Kidney tubule cell (primary cell): Measurements from ENCODE around the gene ETNK1.
"Not testable (repeated sequence)": the region's sequence is repeated elsewhere in the genome, so short reads cannot be mapped to it uniquely, and the experiment has no call there.

ENCODE experiments used
- DNase-seq: peaks from one replicate; pipeline ENCODE4 v3.0.0-alpha.2; 2018; ENCODE audit warnings: low spot score

The ETNK1 gene

DNA sequence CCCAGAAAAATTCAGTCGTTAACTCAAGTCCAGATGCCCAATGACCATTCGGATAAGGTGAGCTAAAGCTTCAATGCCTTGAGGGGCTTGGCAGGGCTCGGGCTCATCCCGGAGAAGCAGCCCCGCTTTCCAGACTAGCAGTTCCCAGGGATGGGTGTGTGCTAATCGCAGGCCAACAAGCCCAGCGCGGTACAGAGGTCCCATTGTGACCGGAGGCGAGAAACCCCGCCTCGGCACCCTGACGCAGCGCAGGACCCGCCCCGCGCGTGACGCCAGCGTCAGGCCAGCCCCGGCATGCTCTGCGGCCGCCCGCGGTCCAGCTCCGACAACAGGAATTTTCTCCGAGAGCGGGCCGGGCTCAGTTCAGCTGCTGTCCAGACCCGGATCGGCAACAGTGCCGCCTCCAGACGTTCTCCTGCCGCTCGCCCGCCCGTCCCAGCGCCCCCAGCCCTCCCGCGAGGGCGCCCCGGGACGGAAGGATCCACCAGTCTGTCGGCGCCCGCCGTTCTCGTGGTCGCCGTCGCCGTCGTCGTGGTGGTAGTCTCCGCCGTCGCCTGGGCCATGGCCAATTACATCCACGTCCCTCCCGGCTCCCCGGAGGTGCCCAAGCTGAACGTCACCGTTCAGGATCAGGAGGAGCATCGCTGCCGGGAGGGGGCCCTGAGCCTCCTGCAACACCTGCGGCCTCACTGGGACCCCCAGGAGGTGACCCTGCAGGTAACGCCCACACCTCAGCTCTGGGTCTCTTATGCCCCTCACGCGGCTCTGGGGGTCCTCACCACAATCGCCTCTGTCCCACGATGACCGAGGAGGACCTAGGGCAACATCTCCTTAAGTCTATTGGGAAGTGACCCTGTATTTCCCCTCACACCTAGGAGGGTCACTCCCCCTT is at the start of gene ETNK1:
Gene ETNK1, plus strand, starts transcription at position 302 of the 892 bp plus-strand sequence. Its CDS starts 260 bp downstream, at position 562.
- DNase-seq, result peak; percentile 94

DNA sequence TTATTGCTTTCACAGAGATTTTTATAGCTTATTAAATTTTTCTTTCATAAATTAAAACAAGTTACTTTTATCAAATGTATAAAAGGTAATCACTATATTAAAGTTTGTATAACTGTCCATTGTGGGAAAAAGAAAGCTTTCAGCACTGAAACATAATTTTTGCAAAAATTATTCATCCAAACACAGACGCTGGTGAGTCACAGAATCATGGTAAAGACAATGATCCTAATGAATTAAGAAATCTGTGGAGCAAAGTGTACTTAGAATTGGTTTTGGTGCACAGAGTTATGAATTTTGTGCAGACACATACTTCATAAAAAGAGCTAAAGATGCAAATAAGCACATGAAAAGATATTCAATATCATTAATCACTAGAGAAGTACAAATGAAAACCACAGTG is 48.9 kb upstream of the ETNK1 start:
- no peak for DNase-seq

DNA sequence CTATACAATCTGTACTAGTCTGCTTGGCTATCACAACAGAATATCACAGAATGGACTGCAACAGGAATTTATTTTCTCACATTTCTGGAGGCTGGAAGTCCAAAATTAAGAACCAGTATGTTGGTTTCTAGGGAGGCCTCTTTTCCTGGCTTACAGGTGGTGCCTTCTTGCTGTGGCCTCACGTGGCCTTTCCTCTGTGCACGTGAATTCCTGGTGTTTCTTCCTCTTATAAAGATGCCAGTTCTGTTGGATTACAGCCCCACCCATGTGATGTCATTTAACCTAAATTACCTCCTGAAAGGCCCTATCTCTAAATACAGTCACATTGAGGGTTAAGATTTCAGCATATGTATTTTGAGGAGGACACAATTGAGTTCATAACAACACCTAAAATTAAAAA is 48.5 kb upstream of the ETNK1 start:
- no peak for DNase-seq

GRCh38 chr12:22577667-22578066 is 47.3 kb upstream of the ETNK1 start:
- DNase-seq, result no peak

DNA sequence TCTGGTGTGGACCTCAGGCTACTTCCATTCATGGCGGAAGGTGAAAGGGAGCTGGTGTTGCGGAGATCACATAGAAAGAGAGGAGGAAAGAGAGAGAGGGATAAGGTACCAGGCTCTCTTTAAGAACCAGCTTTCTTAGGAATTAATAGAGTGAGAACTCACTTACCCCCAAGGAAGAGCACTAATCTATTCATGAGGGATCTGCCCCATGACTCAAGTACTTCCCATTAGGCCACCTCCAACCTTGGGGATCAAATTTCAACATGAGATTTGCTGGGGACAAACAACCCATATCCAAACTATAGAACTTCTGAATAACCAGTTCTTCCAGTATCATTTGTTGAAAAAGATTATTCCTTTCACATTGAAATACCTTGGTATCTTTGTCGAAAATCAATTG is 46.6 kb upstream of the ETNK1 start:
- DNase-seq, result no peak

GRCh38 chr12:22588817-22589216 is 36.2 kb upstream of the ETNK1 start:
- DNase-seq, result peak; percentile 23

DNA sequence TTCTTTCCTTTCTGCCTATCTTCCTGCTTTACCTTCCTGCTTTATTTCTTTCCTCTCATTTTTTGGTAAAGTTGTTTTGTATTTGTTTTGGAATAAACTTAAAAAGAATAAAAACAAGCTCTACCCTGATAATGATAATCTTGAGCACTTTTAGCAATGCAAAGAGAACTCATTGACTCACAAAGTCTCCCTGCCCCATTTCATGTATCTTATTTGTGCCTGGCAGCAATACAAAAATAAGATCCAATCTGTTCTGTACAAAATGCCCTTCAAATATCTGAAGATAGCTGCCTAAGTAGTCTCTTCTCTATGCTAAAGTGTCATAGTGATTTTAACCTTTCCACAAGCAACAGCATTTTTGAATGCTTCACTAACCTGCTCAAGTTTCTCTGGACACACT is 31.1 kb upstream of the ETNK1 start:
- peak; percentile 2 for DNase-seq

DNA sequence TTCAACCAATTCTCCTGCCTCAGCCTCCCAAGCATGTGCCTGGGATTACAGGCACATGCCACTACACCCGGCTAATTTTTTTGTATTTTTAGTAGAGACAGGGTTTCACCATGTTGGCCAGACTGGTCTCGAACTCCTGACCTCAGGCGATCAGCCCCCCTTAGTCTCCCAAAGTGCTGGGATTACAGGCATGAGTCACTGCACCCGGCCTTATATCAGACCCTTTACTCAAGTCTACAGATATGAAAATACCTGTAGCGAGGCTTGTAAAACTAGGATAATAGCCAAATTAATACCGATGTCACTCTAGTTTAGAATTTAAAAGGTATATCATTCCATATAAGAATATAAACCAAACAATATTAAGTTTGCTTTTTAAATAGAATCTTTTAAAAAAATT is 27.4 kb upstream of the ETNK1 start:
- not testable (repeated sequence) for DNase-seq

GRCh38 chr12:22598141-22598762 is 26.7 kb upstream of the ETNK1 start:
- peak; percentile 64 for DNase-seq

GRCh38 chr12:22598763-22599161 is 26.2 kb upstream of the ETNK1 start:
- peak; percentile 74 for DNase-seq

- no peak for DNase-seq
Measured at GRCh38 chr12:22600181-22600580, 24.8 kb upstream of the ETNK1 start.

DNA sequence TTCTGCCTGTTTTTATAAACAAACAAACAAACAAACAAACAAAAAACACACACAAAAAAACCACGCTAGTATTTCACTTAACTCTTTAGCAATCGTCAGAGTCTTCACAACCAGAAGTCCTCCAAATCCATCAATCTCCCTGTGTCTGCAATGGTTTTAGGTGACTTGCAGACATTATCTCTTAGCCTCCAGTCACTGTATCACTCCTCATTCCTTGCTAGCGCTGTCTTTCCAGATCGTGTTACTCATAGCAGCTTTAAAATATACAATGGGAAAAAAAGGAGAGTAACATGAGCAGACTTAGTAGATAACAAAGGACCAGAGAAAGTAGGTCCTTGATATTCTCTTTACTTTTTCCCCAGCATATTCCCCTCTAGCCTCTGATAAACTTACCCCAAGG is 15.5 kb upstream of the ETNK1 start:
- no peak for DNase-seq

DNA sequence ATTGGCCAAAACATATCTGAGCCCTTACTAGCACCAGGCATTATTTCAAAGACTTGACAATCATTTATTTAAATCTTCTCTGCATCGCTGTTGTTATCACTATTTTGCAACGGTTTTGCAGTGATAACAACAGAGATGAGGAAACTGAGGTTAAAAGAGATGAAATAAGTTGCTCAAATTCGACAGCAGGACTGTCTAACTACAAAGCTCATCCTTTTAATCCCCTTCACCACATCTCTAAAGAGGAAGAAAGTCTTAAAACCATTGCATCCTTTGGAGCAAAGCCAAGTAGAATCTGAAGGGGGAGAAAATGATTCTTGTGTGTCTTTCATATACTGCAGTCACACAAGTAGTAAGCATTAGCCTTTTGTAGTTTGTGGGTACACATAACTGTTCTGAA is 14.8 kb upstream of the ETNK1 start:
- DNase-seq, result no peak

DNA sequence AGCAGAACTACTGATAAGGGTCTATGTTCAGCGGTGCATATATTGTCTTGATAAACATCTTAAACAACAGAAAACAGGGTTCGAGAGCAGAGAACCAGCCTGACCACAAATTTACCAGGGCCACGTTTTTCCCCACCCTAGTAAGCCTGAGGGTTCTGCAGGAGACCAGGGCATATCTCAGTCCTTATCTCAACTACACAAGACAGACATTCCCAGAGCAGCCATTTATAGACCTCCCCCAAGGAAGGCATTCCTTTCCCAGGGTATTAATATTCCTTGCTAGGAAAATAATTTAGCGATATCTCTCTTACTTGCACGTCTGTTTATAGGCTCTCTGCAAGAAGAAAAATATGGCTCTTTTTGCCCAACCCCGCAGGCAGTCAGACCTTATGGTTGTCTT is 12.1 kb upstream of the ETNK1 start:
- DNase-seq, result not testable (repeated sequence)

DNA sequence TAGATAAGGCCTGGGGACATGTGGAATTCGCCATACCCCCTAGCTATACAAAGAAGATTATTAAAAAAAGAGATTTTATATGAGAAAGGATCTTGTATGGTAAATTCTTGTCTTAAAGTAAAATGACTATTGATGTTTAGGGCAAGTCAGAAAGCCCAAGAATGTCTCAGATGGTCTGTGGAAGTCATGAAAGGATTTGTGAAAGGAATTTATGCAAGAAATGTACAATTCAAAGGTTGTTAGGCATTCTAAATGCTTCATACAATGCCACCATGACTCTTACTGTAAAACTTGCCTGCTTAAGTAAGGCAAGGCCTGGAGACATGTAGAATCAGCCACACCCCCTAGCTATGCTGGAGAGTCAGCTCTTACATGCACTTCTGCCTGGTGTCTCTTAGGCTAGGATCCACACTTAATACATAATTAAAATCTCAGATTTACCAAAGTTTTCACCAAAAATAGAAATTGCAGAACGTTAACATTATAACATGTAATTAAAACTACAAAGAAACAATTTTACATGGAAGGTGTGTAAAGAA is 8.9 kb upstream of the ETNK1 start:
- no peak for DNase-seq

DNA sequence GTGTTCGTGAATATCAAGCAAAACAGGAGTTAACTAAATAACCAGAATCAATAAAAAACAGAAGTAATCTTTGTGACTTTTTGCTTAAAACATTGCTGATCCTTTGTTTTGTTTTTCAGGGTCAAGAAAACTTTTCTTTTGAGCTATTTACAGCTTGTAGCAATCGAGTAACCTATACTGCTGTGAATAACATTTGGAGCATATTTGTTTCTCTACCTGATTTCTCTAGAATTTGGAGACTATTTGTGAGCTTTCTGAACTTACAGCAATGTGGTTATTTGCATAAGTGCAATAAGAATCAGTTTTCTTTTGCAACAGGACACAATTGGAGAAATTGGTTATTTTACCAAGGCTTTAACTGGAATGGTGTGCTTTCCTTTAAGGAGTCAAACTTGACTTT is 7.3 kb upstream of the ETNK1 start:
- no peak for DNase-seq

DNA sequence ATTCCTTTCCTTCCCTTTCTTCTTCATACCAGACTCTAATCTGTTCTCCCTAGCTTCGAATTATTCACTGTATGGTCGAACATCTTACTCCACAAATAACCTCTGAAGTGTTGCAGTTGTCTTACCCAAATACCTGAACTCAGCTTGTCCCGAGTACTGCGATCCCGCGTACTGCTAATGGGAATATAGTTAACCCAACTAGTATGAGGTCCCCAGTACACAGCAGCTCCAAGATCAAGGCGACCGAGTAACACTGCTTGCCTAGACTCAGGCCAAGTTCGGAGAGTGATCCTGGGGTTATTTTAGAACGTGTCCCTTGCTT is 462 bp upstream of the ETNK1 start:
- no peak for DNase-seq

- peak; percentile 46 for DNase-seq
Measured at GRCh38 chr12:22625762-22626294, 857 bp downstream of the ETNK1 start.

DNA sequence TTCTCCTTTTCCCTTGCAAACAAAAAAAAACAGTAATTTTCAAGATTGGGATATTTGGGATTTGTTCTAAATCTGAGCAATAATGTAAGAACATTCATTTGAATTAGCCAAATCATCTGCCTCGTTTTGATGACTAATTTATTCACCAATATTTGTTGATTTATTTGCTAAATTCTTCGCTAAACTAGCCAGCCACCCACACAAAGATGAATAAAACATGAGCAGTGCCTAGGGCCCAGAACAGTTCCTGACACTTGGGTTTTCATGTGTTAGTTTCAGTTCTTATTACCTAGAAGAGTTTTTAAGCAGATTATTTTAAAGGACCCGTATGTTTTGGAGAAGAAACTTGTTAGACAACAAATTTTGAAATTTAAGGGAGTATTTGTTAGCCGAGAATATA is 1.4 kb downstream of the ETNK1 start:
- peak; percentile 23 for DNase-seq

GRCh38 chr12:22627371-22627770 is 2.4 kb downstream of the ETNK1 start:
- DNase-seq, result no peak

- no peak for DNase-seq
Measured at GRCh38 chr12:22628228-22628627, 3.3 kb downstream of the ETNK1 start.

DNA sequence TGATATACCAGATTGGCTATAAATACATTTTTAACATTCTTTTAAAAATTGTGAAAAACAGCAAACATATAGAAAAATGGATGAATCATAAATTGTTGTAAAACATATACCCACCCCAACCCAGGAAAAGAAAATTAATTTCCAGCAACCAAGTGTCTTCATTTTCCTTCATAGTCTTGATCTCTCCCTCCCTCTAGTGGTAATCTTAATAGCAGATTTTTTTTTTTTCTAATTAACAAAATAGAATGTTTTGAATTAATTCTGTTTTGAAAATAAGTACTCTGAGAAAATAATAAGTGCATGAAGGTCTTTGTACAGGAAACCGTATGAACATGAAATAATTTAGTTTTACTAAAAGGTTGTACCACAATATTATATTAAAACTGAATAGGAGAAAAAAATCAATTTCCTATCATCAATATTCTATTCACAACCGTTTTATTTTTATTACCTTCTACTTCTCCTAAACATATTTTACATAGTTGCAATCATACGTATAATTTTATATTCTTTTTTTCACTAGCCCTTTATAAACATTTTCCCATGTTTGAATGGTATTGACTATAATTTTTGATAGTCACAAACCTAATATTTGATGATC is 7.0 kb downstream of the ETNK1 start:
- DNase-seq, result peak; percentile 13

DNA sequence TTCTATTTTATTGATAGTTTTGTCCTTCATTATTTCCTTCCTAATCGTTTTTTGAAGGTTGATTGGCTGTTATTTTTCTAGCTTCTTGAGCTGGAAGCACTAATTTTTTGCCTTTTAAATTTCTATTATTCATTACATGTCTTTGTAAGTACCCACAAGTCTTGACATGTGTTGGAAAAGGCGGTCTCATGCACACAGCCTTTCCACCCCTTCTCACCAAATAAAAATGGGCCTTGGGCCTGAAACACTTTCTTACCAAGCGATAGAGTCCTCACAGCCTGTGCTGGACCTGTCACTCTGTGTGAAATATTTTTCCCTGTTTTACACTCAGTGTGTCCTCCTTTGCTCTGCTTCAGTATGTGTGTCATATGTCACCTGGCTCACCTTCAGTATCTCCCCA is 9.9 kb downstream of the ETNK1 start:
- no peak for DNase-seq
